Ovary (tissue), 9 donors: ENCODE data around the gene TMCC3. TPM values are rescaled to one million over a fixed set of nuclear protein-coding genes. Genes with fewer than 3 reads are reported as not detected.

Experiments
- DNase-seq, 5 donors: peaks; one replicate each; pipeline ENCODE4 v3.0.0-alpha.2; 2019 to 2020
- H3K27ac ChIP-seq, 2 donors: fragments of 200-600 bp; one replicate each; pipeline versions ENCODE4 v1.5.1 to v1.8.0; 2019 to 2022
- H3K27me3 ChIP-seq: fragments of 200-600 bp; one replicate; pipeline ENCODE4 v1.8.0; 2022
- H3K36me3 ChIP-seq: fragments of 200-600 bp; sonication (generic); one replicate; pipeline ENCODE4 v1.5.1; 2019
- H3K4me1 ChIP-seq: one replicate; pipeline ENCODE4 v1.8.1; 2013; ENCODE audit warnings: mild to moderate bottlenecking, moderate library complexity; ENCODE audit not compliant: insufficient read depth
- H3K4me3 ChIP-seq: fragments of 200-600 bp; sonication (generic); one replicate; pipeline ENCODE4 v1.5.1; 2017
- H3K9me3 ChIP-seq, 2 donors: fragments of 200-600 bp in 1 of 2; sonication (generic) in 1 of 2; one replicate each; pipeline versions ENCODE4 v1.5.1 to v1.8.1; 2013 to 2019; ENCODE audit warnings: mild to moderate bottlenecking in 1 of 2, moderate library complexity in 1 of 2
- CTCF ChIP-seq, 3 donors: fragments of 450-650 bp in 2 of 3; fragments of 200-600 bp in 1 of 3; IDR thresholded peaks; one replicate each; pipeline versions ENCODE4 v1.5.1 to v1.8.0; 2016 to 2022; ENCODE audit warnings: antibody characterized with exemption in 3 of 3, mild to moderate bottlenecking in 1 of 3
- EP300 ChIP-seq: sonication (generic); formaldehyde crosslinking; IDR thresholded peaks from one replicate; pipeline ENCODE4 v1.6.1; 2017; ENCODE audit warnings: antibody characterized with exemption
- POLR2A ChIP-seq: fragments of 450-650 bp; IDR thresholded peaks from one replicate; pipeline ENCODE4 v1.6.1; 2017; ENCODE audit warnings: antibody characterized with exemption, mild to moderate bottlenecking, moderate library complexity
- WGBS, 3 donors: extraction: QIAGEN DNeasy Blood & Tissue Kit in 1 of 3; methylation state at CpG; one replicate each; pipeline versions ENCODE4 v1.1.5 to v1.1.7; 2013 to 2017; 5-methylcytosine and 5-hydroxymethylcytosine counted together
- intact Hi-C, 4 donors: fragments of 100-400 bp; cut with DNase I; formaldehyde crosslinking; loops; one replicate each; pipeline versions ENCODE4 v1.11.0 to v1.15.1; 2022 to 2023
- polyA plus RNA-seq, 2 donors: library from polyadenylated mRNA; stranded (reverse); fragments of 200-250 nt in 1 of 2; fragments of 350-450 nt in 1 of 2; fragmentation: Illumina TruSeq in 1 of 2; extraction: RNeasy Lipid Tissue Mini Kit (QIAGEN cat#74804) in 1 of 2; gene quantifications; one replicate each; pipeline ENCODE4 v1.2.3, GENCODE V29; 2013 to 2014
- total RNA-seq, 7 donors: library from RNA; depleted of rRNA in 2 of 7; stranded (reverse); fragments of >200 nt in 2 of 7; fragmentation: NEBNext Ultra II Directional in 3 of 7; extraction: Animal tissue kit (Norgen Biotek cat#: 25700) in 3 of 7; gene quantifications; one replicate each; pipeline versions ENCODE4 v1.1.0 to v1.2.4, GENCODE V29; 2016 to 2023
- donor health status: DM: no; HTN: no; CAD: no; lungs with moderate emphysema.
- donor health status: DM: no; HTN: no; CAD: no.
- donor health status: Bipolar disorder and iron deficiency.
- donor health status: DM: yes; HTN: yes; CAD: no.
- donor health status: DM: no; HTN: no; CAD: no.
- donor health status: DM: yes; HTN: yes; CAD: no.

Gene TMCC3
- total and polyA plus RNA-seq, 9 donors = 4.8 to 24.6 (median 9.6) TPM

DNA sequence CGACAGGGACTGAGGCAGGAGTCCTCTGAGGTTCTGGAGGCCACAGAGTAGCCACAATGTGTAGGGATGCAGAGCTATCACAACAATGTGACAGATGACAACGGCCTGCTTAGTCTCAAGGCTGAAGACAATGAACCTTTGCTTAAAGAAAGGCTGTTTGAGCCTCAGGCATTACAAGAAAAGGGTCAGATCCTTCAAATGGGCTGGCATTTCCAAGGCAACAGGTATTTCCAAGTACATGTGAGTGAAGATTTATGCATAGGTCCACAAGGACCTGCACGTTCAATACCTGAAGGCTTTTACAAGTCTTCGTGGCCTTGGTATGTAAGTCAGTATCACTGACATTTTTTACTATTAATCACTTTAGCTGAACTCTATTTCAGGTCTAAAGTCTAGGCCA is 62.0 kb downstream of the TMCC3 start:
- H3K4me1 ChIP-seq = peaks cover 2% of the 10 kb centered on the region
- no peak for DNase-seq
- WGBS, 3 donors = 70 to 87% (median 85%) methylated on average over 4 of the region's 4 CpGs
- no peak overlapping the region for H3K4me3 ChIP-seq
- no peaks in the 10 kb centered on the region for H3K27me3 ChIP-seq
- H3K36me3 ChIP-seq = no peaks in the 10 kb centered on the region
- intact Hi-C loops = no loop called here
- no peak for TF ChIP-seq CTCF (IDR thresholded peaks at IDR 0.05)
- TF ChIP-seq EP300 = no peak
- no peak for TF ChIP-seq POLR2A
- no peak overlapping the region for H3K27ac ChIP-seq
- no peaks in the 10 kb centered on the region for H3K9me3 ChIP-seq

DNA sequence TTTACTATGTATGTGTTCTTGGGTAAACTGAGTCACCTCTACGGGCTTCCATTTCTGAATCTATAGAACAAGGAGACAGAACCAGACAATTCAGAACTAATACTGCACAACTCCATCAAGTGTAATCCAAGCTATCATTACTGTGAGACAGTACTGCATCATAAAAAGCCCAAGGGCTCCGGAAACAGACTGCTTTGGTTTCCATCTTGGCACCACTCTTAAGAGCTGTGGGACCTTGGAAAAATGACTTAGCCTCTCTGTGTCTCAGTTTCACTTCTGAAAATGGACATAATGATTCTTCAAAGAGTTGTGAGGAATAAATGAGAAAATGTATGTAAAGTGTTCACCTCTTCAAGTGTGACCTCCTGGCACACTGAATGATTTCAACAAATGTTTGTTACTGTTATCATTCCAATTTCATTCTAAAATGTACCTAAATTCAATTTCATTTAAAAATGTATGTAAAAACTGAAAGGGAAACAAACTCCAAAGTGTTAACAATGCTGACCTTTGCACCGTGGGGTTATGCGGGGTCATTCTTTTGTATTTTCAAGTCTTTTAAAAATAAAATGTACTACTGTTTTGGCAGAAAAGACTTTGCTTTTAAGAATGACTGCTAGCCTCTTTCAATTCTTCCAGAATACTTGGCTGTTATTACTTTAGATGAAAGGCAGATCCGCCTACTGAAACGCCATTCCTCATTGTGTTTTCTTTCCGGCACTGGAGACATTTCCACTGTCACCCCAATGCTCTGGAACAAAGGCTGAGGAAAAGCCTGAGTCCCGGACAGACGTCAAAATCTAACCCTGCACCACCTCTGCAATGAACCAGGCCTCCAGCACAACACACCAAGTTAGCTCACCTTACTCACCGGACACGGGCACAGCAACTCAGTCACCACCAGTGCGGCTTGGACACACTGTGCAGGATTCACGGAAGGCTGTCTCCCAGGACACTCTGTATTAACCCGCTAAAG is 62.8 kb downstream of the TMCC3 start:
- Histone ChIP-seq H3K4me3 (no peak overlapping the region), H3K9me3 (no peaks in the 10 kb centered on the region), H3K36me3 (no peaks in the 10 kb centered on the region), H3K27me3 (no peaks in the 10 kb centered on the region), H3K27ac (no peak overlapping the region), H3K4me1 (peaks cover 2% of the 10 kb centered on the region)
- intact Hi-C loops = no loop called here
- no peak for DNase-seq
- WGBS, 3 donors = 80 to 86% (median 84%) methylated on average over 14 of the region's 14 CpGs
- no peak for TF ChIP-seq CTCF (IDR thresholded peaks at IDR 0.05)
- no peak for TF ChIP-seq EP300

DNA sequence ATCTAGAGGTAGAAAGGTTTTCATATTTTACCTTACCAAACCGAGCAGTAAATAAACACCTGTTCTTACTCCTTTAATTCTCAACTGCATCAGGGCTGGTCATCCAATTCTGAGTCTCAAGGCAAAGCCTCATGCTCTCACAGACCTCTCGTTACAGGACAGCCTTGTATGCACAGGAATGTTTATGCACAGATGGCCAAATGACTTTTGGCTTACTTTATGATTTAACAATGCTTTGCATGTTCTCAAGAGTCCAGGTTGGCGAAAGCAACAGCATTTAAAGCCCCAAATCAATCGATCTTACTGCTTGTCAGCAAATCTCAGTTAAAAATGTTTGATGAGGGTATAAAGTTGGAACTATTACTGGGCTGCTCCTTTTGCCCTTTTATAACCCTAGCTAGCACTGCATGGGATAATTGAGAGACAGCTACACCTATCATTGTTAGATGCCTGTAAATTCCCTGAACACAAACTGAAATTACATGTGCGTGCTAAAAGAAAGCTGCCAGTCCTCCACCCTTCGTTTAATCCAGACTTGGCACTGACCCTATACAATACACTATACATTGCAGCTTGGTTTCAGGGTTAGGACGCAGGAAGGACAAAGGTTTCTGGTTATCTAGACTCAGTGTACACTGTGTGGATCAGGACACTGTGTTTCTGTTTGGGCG is 63.6 kb downstream of the TMCC3 start:
- H3K4me3 ChIP-seq = no peak overlapping the region
- TF ChIP-seq POLR2A (no peak), EP300 (no peak), CTCF (IDR thresholded peaks at IDR 0.05) (no peak)
- no peak overlapping the region for H3K27ac ChIP-seq
- intact Hi-C loops = no loop called here
- H3K4me1 ChIP-seq = peaks cover 2% of the 10 kb centered on the region
- no peaks in the 10 kb centered on the region for H3K27me3 ChIP-seq
- 49 to 55% (median 54%) methylated on average over 8 of the region's 8 CpGs for WGBS, 3 donors
- no peaks in the 10 kb centered on the region for H3K9me3 ChIP-seq
- H3K36me3 ChIP-seq = no peaks in the 10 kb centered on the region
- no peak for DNase-seq

GRCh38 chr12:94585626-94586025 is 64.7 kb downstream of the TMCC3 start:
- no peaks in the 10 kb centered on the region for H3K27me3 ChIP-seq
- H3K4me1 ChIP-seq = peaks cover 2% of the 10 kb centered on the region
- intact Hi-C loops = no loop called here
- no peak for DNase-seq
- WGBS, 3 donors = 92 to 95% (median 94%) methylated on average over 3 of the region's 3 CpGs
- H3K9me3 ChIP-seq = no peaks in the 10 kb centered on the region
- H3K27ac ChIP-seq = no peak overlapping the region
- no peak for TF ChIP-seq CTCF (IDR thresholded peaks at IDR 0.05)
- no peak for TF ChIP-seq EP300
- no peak for TF ChIP-seq POLR2A
- H3K36me3 ChIP-seq = no peaks in the 10 kb centered on the region
- H3K4me3 ChIP-seq = no peak overlapping the region
